Activated CD8-positive, alpha-beta T cell treated with anti-CD3 and anti-CD28 coated beads for 36 hours (primary cell): ENCODE results near the gene PLCH1. TPM values are rescaled to one million over a fixed set of nuclear protein-coding genes. Genes with fewer than 3 reads are reported as not detected.

ENCODE experiments used
- ATAC-seq: fragments of 200-7000 bp; cut with Tn5 transposase; one replicate; pipeline ENCODE4 v1.10.0; 2021; ENCODE audit warnings: mild to moderate bottlenecking, moderate library complexity
- CTCF ChIA-PET: fragments of 350-600 bp; sonication (Branson Sonifier 250); formaldehyde crosslinking; loops from one replicate; lab custom pipeline; 2021; ENCODE audit warnings: antibody characterized with exemption; lab: Charles Lee
- POLR2A ChIA-PET: fragments of 350-600 bp; sonication (Branson Sonifier 250); formaldehyde crosslinking; loops from one replicate; lab custom pipeline; 2021; ENCODE audit warnings: antibody characterized with exemption; lab: Charles Lee
- DNase-seq: peaks from one replicate; pipeline ENCODE4 v3.0.0-alpha.2; 2020
- H3K27ac Mint-ChIP-seq: one replicate; pipeline ENCODE4 v1.8.0; 2021; ENCODE audit warnings: mild to moderate bottlenecking, mixed read lengths
- H3K27me3 Mint-ChIP-seq: one replicate; pipeline ENCODE4 v1.8.0; 2021; ENCODE audit warnings: mixed read lengths
- H3K36me3 Mint-ChIP-seq: one replicate; pipeline ENCODE4 v1.8.0; 2021; ENCODE audit warnings: low read depth, mixed read lengths
- H3K4me1 Mint-ChIP-seq: one replicate; pipeline ENCODE4 v1.8.0; 2021; ENCODE audit warnings: low read depth, mixed read lengths
- H3K4me3 Mint-ChIP-seq: one replicate; pipeline ENCODE4 v1.8.0; 2021; ENCODE audit warnings: mild to moderate bottlenecking, moderate library complexity, mixed read lengths
- H3K9me3 Mint-ChIP-seq: one replicate; pipeline ENCODE4 v1.8.0; 2021; ENCODE audit warnings: mixed read lengths
- CTCF ChIP-seq: fragments of 200-600 bp; IDR thresholded peaks from one replicate; pipeline ENCODE4 v1.8.0; 2022; ENCODE audit warnings: antibody characterized with exemption, mild to moderate bottlenecking
- intact Hi-C: fragments of 100-400 bp; cut with micrococcal nuclease; formaldehyde crosslinking; loops from one replicate; pipeline ENCODE4 v1.10.0; 2022
- total RNA-seq, 2 experiments: library from RNA; stranded (reverse); gene quantifications; one replicate each; pipeline ENCODE4 v1.2.3, GENCODE V29; 2021

Gene PLCH1
- total RNA-seq, 2 experiments from 2014 or later = 0.20 to 0.32 TPM

GRCh38 chr3:155449613-155450267, 295.1 kb downstream of the PLCH1 start:
- no peak overlapping the region for H3K27ac Mint-ChIP-seq
- no peaks in the 10 kb centered on the region for H3K9me3 Mint-ChIP-seq
- no peak for TF ChIP-seq CTCF
- intact Hi-C loops = no loop called here
- CTCF ChIA-PET = interaction anchor here (1.5 kb wide), 1 partner anchor 9 kb away, joined by 3 read pairs; no protein-coding TSS in a partner anchor
- no peak overlapping the region for H3K4me3 Mint-ChIP-seq
- ATAC-seq = no peak
- DNase-seq = no peak
- POLR2A ChIA-PET = no interaction called here
- no peaks in the 10 kb centered on the region for H3K4me1 Mint-ChIP-seq
- H3K27me3 Mint-ChIP-seq = no peaks in the 10 kb centered on the region
- no peaks in the 10 kb centered on the region for H3K36me3 Mint-ChIP-seq

- Mint-ChIP-seq H3K36me3 (no peaks in the 10 kb centered on the region), H3K9me3 (no peaks in the 10 kb centered on the region), H3K27me3 (no peaks in the 10 kb centered on the region), H3K4me3 (no peak overlapping the region), H3K4me1 (no peaks in the 10 kb centered on the region), H3K27ac (no peak overlapping the region)
- intact Hi-C loops = no loop called here
- DNase-seq (no peak), ATAC-seq (no peak)
- POLR2A ChIA-PET = no interaction called here
- TF ChIP-seq CTCF = no peak
- CTCF ChIA-PET = no interaction called here
Measured at GRCh38 chr3:155448531-155448930, 296.3 kb downstream of the PLCH1 start.

- no peak for ATAC-seq
- POLR2A ChIA-PET = no interaction called here
- intact Hi-C loops = no loop called here
- DNase-seq = no peak
- Mint-ChIP-seq H3K4me3 (no peak overlapping the region), H3K27ac (no peak overlapping the region), H3K36me3 (no peaks in the 10 kb centered on the region), H3K27me3 (no peaks in the 10 kb centered on the region), H3K4me1 (no peaks in the 10 kb centered on the region), H3K9me3 (no peaks in the 10 kb centered on the region)
- TF ChIP-seq CTCF = no peak
- CTCF ChIA-PET = no interaction called here
Measured at GRCh38 chr3:155446366-155446765, 298.5 kb downstream of the PLCH1 start.

- no peak overlapping the region for H3K27ac Mint-ChIP-seq
- ATAC-seq (no peak), DNase-seq (no peak)
- no peaks in the 10 kb centered on the region for H3K36me3 Mint-ChIP-seq
- POLR2A ChIA-PET = no interaction called here
- no peak overlapping the region for H3K4me3 Mint-ChIP-seq
- H3K9me3 Mint-ChIP-seq = no peaks in the 10 kb centered on the region
- H3K4me1 Mint-ChIP-seq = no peaks in the 10 kb centered on the region
- intact Hi-C loops = no loop called here
- TF ChIP-seq CTCF = no peak
- no peaks in the 10 kb centered on the region for H3K27me3 Mint-ChIP-seq
- CTCF ChIA-PET = no interaction called here
Measured at GRCh38 chr3:155444771-155445170, 300.1 kb downstream of the PLCH1 start.

GRCh38 chr3:155443815-155444214, 301.1 kb downstream of the PLCH1 start:
- POLR2A ChIA-PET = no interaction called here
- intact Hi-C loops = no loop called here

More at GRCh38 chr3:155443815-155444214, 301.1 kb downstream of the PLCH1 start:
- Mint-ChIP-seq H3K4me1 (no peaks in the 10 kb centered on the region), H3K27me3 (no peaks in the 10 kb centered on the region), H3K36me3 (no peaks in the 10 kb centered on the region), H3K9me3 (no peaks in the 10 kb centered on the region), H3K27ac (no peak overlapping the region), H3K4me3 (no peak overlapping the region)
- ATAC-seq (no peak), DNase-seq (no peak)
- no peak for TF ChIP-seq CTCF
- CTCF ChIA-PET = no interaction called here
